ENCODE data around the gene DEFB114. TPM values are rescaled to one million over a fixed set of nuclear protein-coding genes. Genes with fewer than 3 reads are reported as not detected.
"Not testable (repeated sequence)": the region's sequence is repeated elsewhere in the genome, so short reads cannot be mapped to it uniquely, and the experiment has no call there.

DEFB114 gene
- total and polyA plus RNA-seq, 9 donors: not detected

DNA sequence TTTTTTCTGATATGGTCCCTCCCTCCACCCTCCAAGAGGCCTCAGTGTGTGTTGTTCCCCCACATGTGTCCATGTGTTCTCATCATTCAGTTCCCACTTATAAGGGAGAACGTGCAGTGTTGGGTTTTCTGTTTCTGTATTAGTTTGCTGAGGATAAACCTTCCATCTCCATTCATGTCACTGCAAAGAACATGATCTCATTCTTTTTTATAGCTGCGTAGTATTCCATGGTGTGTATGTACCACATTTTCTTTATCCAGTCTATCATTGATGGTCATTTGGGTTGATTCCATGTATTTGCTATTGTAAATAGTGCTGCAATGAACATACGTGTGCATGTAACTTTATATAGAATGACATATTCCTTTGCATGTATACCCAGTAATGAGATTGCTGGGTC is 19.9 kb downstream of the DEFB114 start:
- H3K36me3 ChIP-seq (ENCODE audit: control insufficient read depth, insufficient read depth, low read length); H3K27me3 ChIP-seq (ENCODE audit: control insufficient read depth, insufficient read depth, low read length); H3K4me1 ChIP-seq (ENCODE audit: control insufficient read depth, insufficient read depth, low read length); DNase-seq; H3K27ac ChIP-seq (ENCODE audit: low read length); H3K4me3 ChIP-seq (ENCODE audit: low read length); H3K9me3 ChIP-seq (replicated peaks; ENCODE audit: control insufficient read depth, low read depth, low read length): not testable (repeated sequence)
- no CpG with 5 or more reads among the region's 3 CpGs for WGBS (ENCODE audit: insufficient coverage)

DNA sequence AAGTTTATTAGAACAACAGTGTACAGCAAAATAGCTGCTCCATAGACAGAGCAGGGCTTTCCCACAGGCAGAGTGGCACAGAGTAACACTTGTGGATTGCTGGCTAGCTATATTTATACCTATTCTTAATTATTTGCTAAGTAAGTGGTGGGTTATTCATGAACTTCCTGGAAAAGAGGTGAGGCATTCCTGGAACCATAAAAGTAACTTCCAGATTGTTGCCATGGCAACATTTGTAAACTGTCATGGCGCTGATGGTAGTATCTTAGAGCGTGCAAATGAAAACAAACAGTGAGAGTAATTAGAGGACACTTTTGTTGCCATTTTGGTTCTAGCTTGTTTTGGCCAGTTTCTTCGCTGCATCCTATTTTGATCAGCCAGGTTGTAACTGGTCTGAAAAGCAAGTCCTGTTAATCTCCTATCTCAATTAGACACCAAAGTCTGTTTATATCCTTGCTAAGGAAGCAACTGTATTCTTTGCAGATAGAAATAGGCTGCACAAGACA is 23.9 kb downstream of the DEFB114 start:
- WGBS (ENCODE audit: insufficient coverage): 68% methylated on average over 2 of the region's 3 CpGs
- Histone ChIP-seq H3K27ac (ENCODE audit: low read length) (no peak overlapping the region), H3K4me1 (ENCODE audit: control insufficient read depth, insufficient read depth, low read length) (no peaks in the 10 kb centered on the region), H3K27me3 (ENCODE audit: control insufficient read depth, insufficient read depth, low read length) (no peaks in the 10 kb centered on the region), H3K36me3 (ENCODE audit: control insufficient read depth, insufficient read depth, low read length) (no peaks in the 10 kb centered on the region), H3K4me3 (ENCODE audit: low read length) (no peak overlapping the region), H3K9me3 (replicated peaks; ENCODE audit: control insufficient read depth, low read depth, low read length) (no peaks in the 10 kb centered on the region)
- DNase-seq: no peak

DNA sequence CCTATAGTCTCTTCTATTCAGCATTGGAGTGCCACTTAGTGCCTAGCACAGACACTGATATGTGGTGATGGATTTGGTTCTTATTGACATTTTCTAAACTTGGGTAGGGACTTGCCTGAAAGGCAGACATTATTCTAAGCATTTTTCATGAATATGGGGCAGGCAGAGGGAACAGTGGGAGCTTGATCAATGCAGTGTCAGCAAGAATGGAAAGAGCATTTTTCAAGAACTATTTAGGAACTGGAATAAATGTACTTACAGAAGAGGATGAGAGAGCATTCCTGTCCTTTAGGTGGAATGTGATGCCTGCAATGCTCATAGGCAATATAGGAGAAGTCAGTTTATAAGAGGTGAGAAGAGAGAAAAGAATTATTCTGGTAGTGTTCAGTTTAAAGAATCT is 26.2 kb downstream of the DEFB114 start:
- Histone ChIP-seq H3K4me3 (ENCODE audit: low read length) (no peak overlapping the region), H3K4me1 (ENCODE audit: control insufficient read depth, insufficient read depth, low read length) (no peaks in the 10 kb centered on the region), H3K27ac (ENCODE audit: low read length) (no peak overlapping the region), H3K27me3 (ENCODE audit: control insufficient read depth, insufficient read depth, low read length) (no peaks in the 10 kb centered on the region), H3K9me3 (replicated peaks; ENCODE audit: control insufficient read depth, low read depth, low read length) (no peaks in the 10 kb centered on the region), H3K36me3 (ENCODE audit: control insufficient read depth, insufficient read depth, low read length) (no peaks in the 10 kb centered on the region)
- DNase-seq: no peak

DNA sequence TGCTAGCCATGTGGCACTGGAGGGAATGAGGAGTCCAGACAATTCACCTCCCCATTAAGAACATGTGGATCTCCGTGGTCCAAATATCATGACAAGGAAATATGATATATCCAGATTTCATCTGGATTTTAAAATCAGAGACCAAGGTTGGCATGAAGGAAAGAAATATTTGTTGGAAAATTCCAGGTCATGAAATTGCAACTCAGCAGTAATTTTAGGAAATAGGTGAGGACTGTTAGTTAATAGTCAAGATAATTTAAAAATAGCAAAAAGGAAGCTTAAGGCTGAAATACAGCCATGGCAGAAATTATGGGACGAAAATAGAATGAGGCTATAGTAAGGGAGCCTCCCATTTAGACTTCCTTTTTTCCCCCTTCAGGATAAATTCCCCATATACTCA is 26.9 kb downstream of the DEFB114 start:
- no peak for DNase-seq
- H3K4me3 ChIP-seq (ENCODE audit: low read length): no peak overlapping the region
- H3K9me3 ChIP-seq (replicated peaks; ENCODE audit: control insufficient read depth, low read depth, low read length): no peaks in the 10 kb centered on the region
- no peaks in the 10 kb centered on the region for H3K4me1 ChIP-seq (ENCODE audit: control insufficient read depth, insufficient read depth, low read length)
- H3K36me3 ChIP-seq (ENCODE audit: control insufficient read depth, insufficient read depth, low read length): no peaks in the 10 kb centered on the region
- WGBS (ENCODE audit: insufficient coverage): no CpG with 5 or more reads among the region's 2 CpGs
- no peaks in the 10 kb centered on the region for H3K27me3 ChIP-seq (ENCODE audit: control insufficient read depth, insufficient read depth, low read length)
- H3K27ac ChIP-seq (ENCODE audit: low read length): no peak overlapping the region

DNA sequence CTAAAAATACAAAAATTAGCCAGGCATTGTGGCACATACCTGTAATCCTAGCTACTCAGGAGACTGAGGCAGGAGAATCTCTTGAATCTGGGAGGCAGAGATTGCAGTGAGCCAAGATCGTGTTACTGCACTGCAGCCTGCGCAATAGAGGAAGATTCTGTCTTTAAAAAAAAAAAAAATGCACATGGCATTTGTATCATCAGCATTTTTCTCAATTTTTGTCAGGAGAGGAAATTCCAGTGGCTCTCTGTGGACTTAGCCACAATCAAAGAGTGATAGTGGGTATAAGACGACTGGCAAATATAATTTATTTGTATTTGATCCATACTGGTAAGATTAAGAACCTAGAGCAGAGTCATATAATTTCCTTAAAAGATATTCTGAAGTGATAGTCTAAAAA is 28.6 kb downstream of the DEFB114 start:
- H3K27ac ChIP-seq (ENCODE audit: low read length): no peak overlapping the region
- no peaks in the 10 kb centered on the region for H3K27me3 ChIP-seq (ENCODE audit: control insufficient read depth, insufficient read depth, low read length)
- no peaks in the 10 kb centered on the region for H3K4me1 ChIP-seq (ENCODE audit: control insufficient read depth, insufficient read depth, low read length)
- no peaks in the 10 kb centered on the region for H3K9me3 ChIP-seq (replicated peaks; ENCODE audit: control insufficient read depth, low read depth, low read length)
- DNase-seq: no peak
- no peaks in the 10 kb centered on the region for H3K36me3 ChIP-seq (ENCODE audit: control insufficient read depth, insufficient read depth, low read length)
- no CpG with 5 or more reads among the region's 3 CpGs for WGBS (ENCODE audit: insufficient coverage)
- H3K4me3 ChIP-seq (ENCODE audit: low read length): no peak overlapping the region

DNA sequence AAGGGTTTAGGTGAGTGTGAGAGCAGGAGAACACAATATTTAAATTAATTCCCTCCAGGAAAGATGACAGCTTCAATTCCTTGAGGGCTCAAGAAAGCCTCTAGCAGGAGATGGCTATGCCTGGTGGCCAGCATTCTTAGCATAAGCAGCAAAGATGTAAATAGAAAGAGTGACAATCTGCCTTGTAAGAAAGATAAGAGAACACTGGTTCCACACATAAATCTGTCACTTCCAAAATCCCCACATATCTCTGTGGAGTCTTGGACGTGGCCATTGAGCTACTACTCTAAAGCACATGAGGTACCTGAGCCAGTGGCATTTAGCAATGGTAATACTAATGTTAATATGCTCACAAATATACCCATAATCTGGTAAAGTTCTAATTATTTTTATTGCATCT is 29.2 kb downstream of the DEFB114 start:
- H3K27ac ChIP-seq (ENCODE audit: low read length): no peak overlapping the region
- no peaks in the 10 kb centered on the region for H3K36me3 ChIP-seq (ENCODE audit: control insufficient read depth, insufficient read depth, low read length)
- no peaks in the 10 kb centered on the region for H3K9me3 ChIP-seq (replicated peaks; ENCODE audit: control insufficient read depth, low read depth, low read length)
- no peak for DNase-seq
- H3K4me1 ChIP-seq (ENCODE audit: control insufficient read depth, insufficient read depth, low read length): no peaks in the 10 kb centered on the region
- no CpG with 5 or more reads among the region's 1 CpG for WGBS (ENCODE audit: insufficient coverage)
- H3K27me3 ChIP-seq (ENCODE audit: control insufficient read depth, insufficient read depth, low read length): no peaks in the 10 kb centered on the region
- H3K4me3 ChIP-seq (ENCODE audit: low read length): no peak overlapping the region

DNA sequence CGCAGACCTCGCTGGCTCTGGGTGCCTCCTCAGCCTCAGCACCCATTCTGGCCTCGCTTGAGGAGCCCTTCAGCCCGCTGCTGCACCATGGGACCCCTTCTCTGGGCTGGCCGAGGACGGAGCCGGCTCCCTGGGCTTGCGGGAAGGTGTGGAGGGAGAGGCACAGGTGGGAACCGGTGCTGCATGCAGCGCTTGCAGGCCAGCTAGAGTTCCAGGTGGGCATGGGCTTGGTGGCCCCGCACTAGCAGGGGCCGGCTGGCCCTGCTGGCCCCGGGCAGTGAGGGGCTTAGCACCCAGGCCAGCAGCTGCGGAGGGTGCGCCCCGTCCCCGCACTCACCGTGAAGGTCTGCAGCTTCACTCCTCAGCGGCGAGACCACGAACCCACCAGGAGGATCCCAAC is 30.4 kb downstream of the DEFB114 start:
- Histone ChIP-seq H3K27me3 (ENCODE audit: control insufficient read depth, insufficient read depth, low read length) (no peaks in the 10 kb centered on the region), H3K36me3 (ENCODE audit: control insufficient read depth, insufficient read depth, low read length) (no peaks in the 10 kb centered on the region), H3K4me1 (ENCODE audit: control insufficient read depth, insufficient read depth, low read length) (no peaks in the 10 kb centered on the region), H3K4me3 (ENCODE audit: low read length) (no peak overlapping the region), H3K9me3 (replicated peaks; ENCODE audit: control insufficient read depth, low read depth, low read length) (no peaks in the 10 kb centered on the region), H3K27ac (ENCODE audit: low read length) (no peak overlapping the region)
- WGBS (ENCODE audit: insufficient coverage): 90% methylated on average over 20 of the region's 21 CpGs
- DNase-seq: no peak

DNA sequence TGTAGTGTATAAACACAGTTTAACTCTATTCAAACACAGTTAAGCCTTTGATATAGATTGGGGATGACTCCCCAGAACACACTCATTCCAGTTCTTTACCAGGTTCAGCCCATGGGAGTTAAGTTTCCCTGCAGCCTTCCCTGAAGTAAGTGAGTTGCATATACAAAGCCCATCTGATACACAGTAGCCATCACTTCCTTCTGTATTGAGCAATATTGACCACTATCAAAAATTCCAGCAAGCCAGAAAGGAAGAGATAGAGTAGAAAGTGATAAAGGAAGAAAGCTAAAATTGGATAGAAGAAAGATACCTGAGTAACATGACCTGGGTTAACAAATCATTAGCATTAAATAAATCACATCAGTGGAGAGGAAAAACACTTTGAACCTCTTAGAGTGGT is 34.6 kb downstream of the DEFB114 start:
- H3K9me3 ChIP-seq (replicated peaks; ENCODE audit: control insufficient read depth, low read depth, low read length): no peaks in the 10 kb centered on the region
- no peak overlapping the region for H3K4me3 ChIP-seq (ENCODE audit: low read length)
- H3K27me3 ChIP-seq (ENCODE audit: control insufficient read depth, insufficient read depth, low read length): no peaks in the 10 kb centered on the region
- no peak overlapping the region for H3K27ac ChIP-seq (ENCODE audit: low read length)
- no peaks in the 10 kb centered on the region for H3K36me3 ChIP-seq (ENCODE audit: control insufficient read depth, insufficient read depth, low read length)
- DNase-seq: no peak
- no peaks in the 10 kb centered on the region for H3K4me1 ChIP-seq (ENCODE audit: control insufficient read depth, insufficient read depth, low read length)

DNA sequence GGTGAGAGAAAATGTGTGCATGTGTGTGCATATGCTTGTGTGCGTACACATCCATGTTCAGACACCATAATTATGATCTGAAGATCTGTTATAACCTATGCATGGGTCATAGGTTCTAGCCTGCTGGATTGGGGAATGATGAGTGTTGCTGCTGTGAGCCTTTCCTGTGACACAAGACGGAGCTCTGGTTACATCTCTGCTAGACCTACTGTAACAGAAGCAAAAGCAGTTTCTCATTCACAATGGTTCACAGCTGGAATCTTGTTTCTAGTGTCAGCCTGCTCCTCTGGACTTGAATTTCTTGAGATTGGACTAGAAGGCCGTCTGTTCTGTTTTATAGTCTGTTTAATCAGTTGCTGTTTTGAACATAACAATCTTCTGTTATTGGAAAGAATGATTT is 40.1 kb downstream of the DEFB114 start:
- no peak overlapping the region for H3K4me3 ChIP-seq (ENCODE audit: low read length)
- H3K4me1 ChIP-seq (ENCODE audit: control insufficient read depth, insufficient read depth, low read length): no peaks in the 10 kb centered on the region
- no peaks in the 10 kb centered on the region for H3K9me3 ChIP-seq (replicated peaks; ENCODE audit: control insufficient read depth, low read depth, low read length)
- WGBS (ENCODE audit: insufficient coverage): no CpG with 5 or more reads among the region's 3 CpGs
- peak; percentile 27 for DNase-seq
- no peaks in the 10 kb centered on the region for H3K36me3 ChIP-seq (ENCODE audit: control insufficient read depth, insufficient read depth, low read length)
- H3K27ac ChIP-seq (ENCODE audit: low read length): no peak overlapping the region
- H3K27me3 ChIP-seq (ENCODE audit: control insufficient read depth, insufficient read depth, low read length): no peaks in the 10 kb centered on the region

DNA sequence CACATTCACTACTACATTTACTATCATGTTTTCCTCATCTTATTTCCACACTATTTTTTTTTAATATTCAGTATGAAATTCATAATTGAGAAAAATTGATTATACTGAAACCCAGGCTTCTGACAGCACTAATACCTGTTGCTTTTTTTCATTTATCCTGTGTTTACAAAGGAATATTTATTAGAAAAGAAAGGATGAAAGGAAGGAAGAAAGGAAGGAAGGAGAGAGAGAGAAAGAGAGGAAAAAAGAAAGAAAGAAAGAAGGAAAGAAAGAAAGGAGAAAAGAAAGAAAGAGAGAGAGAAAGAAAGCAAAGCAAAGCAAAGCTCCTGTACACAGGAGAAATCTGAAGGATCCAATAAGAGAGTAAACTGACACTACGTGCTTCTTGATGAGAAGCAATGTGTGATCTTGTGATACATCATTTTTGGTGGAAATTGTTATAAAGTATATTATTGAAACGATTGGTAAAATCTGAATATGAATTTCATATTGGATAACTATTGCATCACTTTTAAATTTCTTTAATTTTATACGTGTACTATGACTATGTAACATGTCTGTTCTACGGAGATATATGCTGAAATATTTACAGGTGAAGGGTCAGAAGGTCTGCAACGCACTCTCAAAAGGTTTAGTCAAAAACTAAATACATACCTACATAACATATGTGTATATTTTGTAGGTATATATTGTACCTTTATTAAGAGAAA is 43.9 kb downstream of the DEFB114 start:
- Histone ChIP-seq H3K27me3 (ENCODE audit: control insufficient read depth, insufficient read depth, low read length) (no peaks in the 10 kb centered on the region), H3K4me3 (ENCODE audit: low read length) (no peak overlapping the region), H3K27ac (ENCODE audit: low read length) (no peak overlapping the region), H3K9me3 (replicated peaks; ENCODE audit: control insufficient read depth, low read depth, low read length) (no peaks in the 10 kb centered on the region), H3K36me3 (ENCODE audit: control insufficient read depth, insufficient read depth, low read length) (no peaks in the 10 kb centered on the region), H3K4me1 (ENCODE audit: control insufficient read depth, insufficient read depth, low read length) (peaks cover 2% of the 10 kb centered on the region)
- no CpG with 5 or more reads among the region's 5 CpGs for WGBS (ENCODE audit: insufficient coverage)
- DNase-seq: no peak

DNA sequence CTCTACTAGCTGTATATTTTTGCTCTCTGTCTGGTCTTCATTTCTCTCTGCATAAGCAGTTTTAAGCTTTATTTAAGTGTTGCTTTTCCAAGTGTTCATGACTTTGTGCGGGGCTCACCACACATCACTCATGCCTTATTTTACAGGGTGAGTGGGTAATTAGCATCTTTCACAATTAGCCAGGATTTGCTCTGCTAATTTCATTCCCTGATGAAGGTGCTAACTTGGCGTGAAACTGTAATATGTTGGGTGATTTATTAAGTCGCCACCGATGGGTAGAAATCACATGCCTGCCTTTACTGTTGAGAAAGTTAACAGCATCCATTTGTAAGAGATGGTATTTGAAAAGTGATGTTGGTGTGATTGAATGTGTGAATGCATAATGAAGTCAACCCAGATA is 44.7 kb downstream of the DEFB114 start:
- Histone ChIP-seq H3K27ac (ENCODE audit: low read length) (no peak overlapping the region), H3K36me3 (ENCODE audit: control insufficient read depth, insufficient read depth, low read length) (no peaks in the 10 kb centered on the region), H3K4me3 (ENCODE audit: low read length) (no peak overlapping the region), H3K27me3 (ENCODE audit: control insufficient read depth, insufficient read depth, low read length) (no peaks in the 10 kb centered on the region), H3K9me3 (replicated peaks; ENCODE audit: control insufficient read depth, low read depth, low read length) (no peaks in the 10 kb centered on the region), H3K4me1 (ENCODE audit: control insufficient read depth, insufficient read depth, low read length) (peaks cover 3% of the 10 kb centered on the region)
- 32% methylated on average over 3 of the region's 4 CpGs for WGBS (ENCODE audit: insufficient coverage)
- DNase-seq: no peak

Data from muscle of leg (tissue), 11 donors.